Trophoblast cell (in vitro differentiated cells and primary cell): ENCODE results near the gene MAU2.

Experiments used
- DNase-seq, 2 donors: peaks; one replicate each; pipeline ENCODE4 v3.0.0-alpha.2; 2016
- H2AFZ ChIP-seq: 2 replicates; pipeline ENCODE4 v1.6.1; 2013; ENCODE audit warnings: low read length, moderate library complexity, mild to moderate bottlenecking; ENCODE audit not compliant: insufficient read depth, poor library complexity
- H2AK5ac ChIP-seq: 2 replicates; pipeline ENCODE4 v1.6.1; 2013; ENCODE audit warnings: mild to moderate bottlenecking, low read length
- H2BK120ac ChIP-seq: 2 replicates; pipeline ENCODE4 v1.6.1; 2013; ENCODE audit warnings: low read length, mild to moderate bottlenecking, moderate library complexity; ENCODE audit not compliant: insufficient read depth, poor library complexity
- H2BK12ac ChIP-seq: 2 replicates; pipeline ENCODE4 v1.6.1; 2013; ENCODE audit warnings: mild to moderate bottlenecking, low read length, moderate library complexity
- H2BK5ac ChIP-seq: 2 replicates; pipeline ENCODE4 v1.6.1; 2013; ENCODE audit warnings: low read length, low read depth, moderate library complexity, mild to moderate bottlenecking; ENCODE audit not compliant: poor library complexity
- H3K14ac ChIP-seq: 2 replicates; pipeline ENCODE4 v1.6.1; 2013; ENCODE audit warnings: mild to moderate bottlenecking, low read length
- H3K18ac ChIP-seq: 2 replicates; pipeline ENCODE4 v1.6.1; 2013; ENCODE audit warnings: mild to moderate bottlenecking, low read length
- H3K23ac ChIP-seq: 2 replicates; pipeline ENCODE4 v1.6.1; 2013; ENCODE audit warnings: low read length
- H3K27ac ChIP-seq: 2 replicates; pipeline ENCODE4 v1.5.1; 2013; ENCODE audit warnings: low read depth, mild to moderate bottlenecking, inconsistent platforms, low read length, moderate library complexity
- H3K27me3 ChIP-seq: 2 replicates; pipeline ENCODE4 v1.6.1; 2013; ENCODE audit warnings: inconsistent platforms, mild to moderate bottlenecking, low read length, moderate library complexity; ENCODE audit not compliant: insufficient read depth
- H3K36me3 ChIP-seq, 2 experiments: 1 replicate in 1 of 2; 2 replicates in 1 of 2; pipeline ENCODE4 v1.6.1; 2013; ENCODE audit warnings: low read length in 2 of 2, mild to moderate bottlenecking in 2 of 2, moderate library complexity in 1 of 2; ENCODE audit not compliant: insufficient read depth in 2 of 2, control insufficient read depth in 1 of 2
- H3K4ac ChIP-seq: 2 replicates; pipeline ENCODE4 v1.6.1; 2013; ENCODE audit warnings: low read depth, mild to moderate bottlenecking, low read length, moderate library complexity
- H3K4me1 ChIP-seq, 2 experiments: 1 replicate in 1 of 2; 2 replicates in 1 of 2; pipeline ENCODE4 v1.6.1; 2013; ENCODE audit warnings: low read length in 2 of 2, mild to moderate bottlenecking in 2 of 2, moderate library complexity in 1 of 2; ENCODE audit not compliant: insufficient read depth in 2 of 2, control insufficient read depth in 1 of 2
- H3K4me2 ChIP-seq: 2 replicates; pipeline ENCODE4 v1.6.1; 2013; ENCODE audit warnings: inconsistent platforms, mild to moderate bottlenecking, low read length, moderate library complexity
- H3K4me3 ChIP-seq: 2 replicates; pipeline ENCODE4 v1.5.1; 2013; ENCODE audit warnings: mild to moderate bottlenecking, low read depth, low read length, inconsistent platforms
- H3K79me1 ChIP-seq: one replicate; pipeline ENCODE4 v1.6.1; 2013; ENCODE audit warnings: low read length
- H3K79me2 ChIP-seq: 2 replicates; pipeline ENCODE4 v1.6.1; 2013; ENCODE audit warnings: low read length, mild to moderate bottlenecking; ENCODE audit not compliant: control insufficient read depth, insufficient read depth, poor library complexity
- H3K9ac ChIP-seq: 2 replicates; pipeline ENCODE4 v1.6.1; 2013; ENCODE audit warnings: mild to moderate bottlenecking, low read length
- H3K9me3 ChIP-seq: 2 replicates; pipeline ENCODE4 v1.6.1; 2013; ENCODE audit warnings: low read depth, mild to moderate bottlenecking, control low read depth, inconsistent platforms, low read length; ENCODE audit not compliant: insufficient read depth
- H4K12ac ChIP-seq: 2 replicates; pipeline ENCODE4 v1.6.1; 2013; ENCODE audit warnings: low read depth, mild to moderate bottlenecking, low read length, moderate library complexity
- H4K8ac ChIP-seq: 2 replicates; pipeline ENCODE4 v1.6.1; 2013; ENCODE audit warnings: low read depth, mild to moderate bottlenecking, low read length, moderate library complexity
- H4K91ac ChIP-seq: one replicate; pipeline ENCODE4 v1.6.1; 2013; ENCODE audit warnings: low read depth, mild to moderate bottlenecking, low read length, moderate library complexity
- WGBS: extraction: QIAGEN DNeasy Blood & Tissue Kit; methylation state at CpG from one replicate; pipeline ENCODE4 v1.1.7; 2013; ENCODE audit warnings: missing lambda C conversion rate; ENCODE audit not compliant: insufficient read length, insufficient coverage; ENCODE audit errors: extremely low coverage; 5-methylcytosine and 5-hydroxymethylcytosine counted together

MAU2 gene

DNA sequence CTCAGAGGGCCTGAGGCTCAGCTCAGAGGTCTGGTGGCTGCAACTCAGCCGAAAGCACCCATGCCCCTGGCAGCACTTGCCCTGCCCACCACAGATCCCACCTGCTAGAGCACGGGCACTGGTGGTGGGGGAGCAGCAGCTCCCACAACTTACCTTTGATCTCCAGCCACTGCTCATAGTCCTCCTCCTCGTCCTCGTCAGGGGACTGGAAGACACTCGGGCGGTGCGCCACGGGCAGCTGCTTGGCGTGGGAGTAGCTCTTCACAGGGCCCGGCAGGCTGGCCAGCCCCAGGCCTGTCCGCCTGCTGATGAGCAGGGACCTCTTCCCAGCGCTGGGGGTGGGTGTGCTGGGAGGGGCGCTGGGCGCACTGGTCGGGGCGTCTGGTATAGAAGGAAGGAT, 14.9 kb upstream of the MAU2 start:
- H3K14ac ChIP-seq: no peak overlapping the region
- H4K12ac ChIP-seq: no peak overlapping the region
- H4K8ac ChIP-seq: no peak overlapping the region
- H2AFZ ChIP-seq: no peak overlapping the region
- no peak overlapping the region for H3K4me2 ChIP-seq
- H4K91ac ChIP-seq: no peak overlapping the region
- H3K79me1 ChIP-seq: no peaks in the 10 kb centered on the region
- no peaks in the 10 kb centered on the region for H3K79me2 ChIP-seq
- no peak overlapping the region for H2AK5ac ChIP-seq
- no peak overlapping the region for H3K9ac ChIP-seq
- H3K9me3 ChIP-seq: no peaks in the 10 kb centered on the region
- H3K23ac ChIP-seq: no peak overlapping the region
- H3K4me3 ChIP-seq: no peak overlapping the region
- DNase-seq: no peak
- H3K18ac ChIP-seq: no peak overlapping the region
- H2BK12ac ChIP-seq: no peak overlapping the region
- peaks cover 83 to 90% of the 10 kb centered on the region in 2 experiments for H3K36me3 ChIP-seq
- H3K4me1 ChIP-seq: no peaks in the 10 kb centered on the region
- H3K4ac ChIP-seq: no peak overlapping the region
- H2BK5ac ChIP-seq: no peak overlapping the region
- no peak overlapping the region for H2BK120ac ChIP-seq
- no peaks in the 10 kb centered on the region for H3K27me3 ChIP-seq
- no peak overlapping the region for H3K27ac ChIP-seq
- no CpG with 5 or more reads among the region's 16 CpGs for WGBS

- Histone ChIP-seq H4K8ac (no peak overlapping the region), H3K18ac (no peak overlapping the region), H3K27ac (no peak overlapping the region), H2BK5ac (no peak overlapping the region), H3K4ac (no peak overlapping the region), H4K12ac (no peak overlapping the region), H2BK12ac (no peak overlapping the region), H2BK120ac (no peak overlapping the region), H3K9ac (no peak overlapping the region), H3K79me1 (no peaks in the 10 kb centered on the region), H3K27me3 (no peaks in the 10 kb centered on the region), H3K4me1 (no peaks in the 10 kb centered on the region), H2AFZ (no peak overlapping the region), H3K79me2 (no peaks in the 10 kb centered on the region), H3K4me3 (no peak overlapping the region), H3K23ac (no peak overlapping the region), H4K91ac (no peak overlapping the region), H3K36me3 (peaks cover 82 to 89% of the 10 kb centered on the region in 2 experiments), H3K14ac (no peak overlapping the region), H3K4me2 (no peak overlapping the region), H2AK5ac (no peak overlapping the region), H3K9me3 (no peaks in the 10 kb centered on the region)
- no peak for DNase-seq
- no CpG with 5 or more reads among the region's 9 CpGs for WGBS
These were observed 14.4 kb upstream of the MAU2 start for GRCh38 chr19:19306191-19306590.

GRCh38 chr19:19308373-19308772, 12.3 kb upstream of the MAU2 start:
- Histone ChIP-seq H4K12ac (no peak overlapping the region), H3K4me1 (no peaks in the 10 kb centered on the region), H3K79me1 (no peaks in the 10 kb centered on the region), H3K9me3 (no peaks in the 10 kb centered on the region), H4K8ac (no peak overlapping the region), H3K9ac (no peak overlapping the region), H2BK120ac (no peak overlapping the region), H3K27me3 (no peaks in the 10 kb centered on the region), H3K4me3 (no peak overlapping the region), H3K36me3 (peaks cover 68 to 73% of the 10 kb centered on the region in 2 experiments), H2AK5ac (no peak overlapping the region), H2BK12ac (no peak overlapping the region), H3K4me2 (no peak overlapping the region), H3K4ac (no peak overlapping the region), H3K14ac (no peak overlapping the region), H4K91ac (no peak overlapping the region), H2AFZ (no peak overlapping the region), H3K27ac (no peak overlapping the region), H2BK5ac (no peak overlapping the region), H3K23ac (no peak overlapping the region), H3K79me2 (no peaks in the 10 kb centered on the region), H3K18ac (no peak overlapping the region)
- no peak for DNase-seq
- no CpG with 5 or more reads among the region's 10 CpGs for WGBS

DNA sequence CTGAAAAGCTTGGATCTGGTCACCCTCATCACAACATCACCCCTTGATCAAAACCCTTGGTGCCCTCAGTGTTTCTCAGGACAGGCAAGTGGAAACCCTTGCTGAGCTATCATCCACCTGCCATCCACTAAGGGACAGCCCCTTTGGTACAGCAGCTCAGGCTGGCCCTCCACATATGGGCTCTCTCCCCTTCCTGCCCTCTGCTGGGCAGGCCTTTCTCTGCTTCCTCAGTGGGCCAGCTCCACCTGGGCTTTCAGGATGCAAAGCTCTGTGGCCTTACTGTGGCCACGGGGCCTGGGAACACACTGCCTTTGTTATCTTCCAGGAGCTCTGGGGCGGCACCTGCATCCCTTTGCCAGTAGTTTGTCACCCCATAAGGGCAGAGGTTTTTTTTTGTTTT, 5.2 kb upstream of the MAU2 start:
- Histone ChIP-seq H3K4me1 (peaks cover 2 to 6% of the 10 kb centered on the region in 2 experiments), H3K23ac (no peak overlapping the region), H3K79me2 (peaks cover 6% of the 10 kb centered on the region), H2AK5ac (no peak overlapping the region), H2AFZ (no peak overlapping the region), H3K9me3 (no peaks in the 10 kb centered on the region), H3K36me3 (peaks cover 36 to 38% of the 10 kb centered on the region in 2 experiments), H3K9ac (no peak overlapping the region), H4K8ac (no peak overlapping the region), H2BK120ac (no peak overlapping the region), H2BK12ac (no peak overlapping the region), H3K4ac (no peak overlapping the region), H2BK5ac (no peak overlapping the region), H3K4me2 (no peak overlapping the region), H4K12ac (no peak overlapping the region), H3K4me3 (no peak overlapping the region), H3K18ac (no peak overlapping the region), H3K27me3 (no peaks in the 10 kb centered on the region), H4K91ac (no peak overlapping the region), H3K27ac (no peak overlapping the region), H3K14ac (no peak overlapping the region), H3K79me1 (peaks cover 5% of the 10 kb centered on the region)
- WGBS: no CpG with 5 or more reads among the region's 2 CpGs
- DNase-seq: no peak
